Dermis blood vessel endothelial cell (primary cell): ENCODE measurements around the gene AGXT. TPM values are rescaled to one million over a fixed set of nuclear protein-coding genes. Genes with fewer than 3 reads are reported as not detected.
A peak's percentile ranks its signal among the peaks of the same experiment; 100 is the strongest.

Experiments used
- DNase-seq: peaks from one replicate; pipeline ENCODE4 v3.0.0; 2010
- total RNA-seq: library from RNA; depleted of rRNA; stranded (reverse); fragments of >200 nt; gene quantifications from 2 replicates; pipeline ENCODE4 v1.2.3, GENCODE V29; 2014

Gene AGXT
- total RNA-seq, 1 donor from 2014 or later = not detected

- no peak for DNase-seq
Measured at GRCh38 chr2:240899468-240899865, 30.8 kb downstream of the AGXT start.

GRCh38 chr2:240900141-240900860, 31.7 kb downstream of the AGXT start:
- DNase-seq = no peak

GRCh38 chr2:240901986-240902614, 33.5 kb downstream of the AGXT start:
- no peak for DNase-seq

- no peak for DNase-seq
Measured at GRCh38 chr2:240902615-240903041, 34.0 kb downstream of the AGXT start.

- no peak for DNase-seq
Measured at GRCh38 chr2:240903191-240904060, 34.8 kb downstream of the AGXT start.

GRCh38 chr2:240904216-240905175, 35.9 kb downstream of the AGXT start:
- no peak for DNase-seq

- no peak for DNase-seq
Measured at GRCh38 chr2:240905176-240905781, 36.7 kb downstream of the AGXT start.

- DNase-seq = no peak
Measured at GRCh38 chr2:240906141-240906910, 37.7 kb downstream of the AGXT start, which contains the start of gene CROCC2. TSS of gene CROCC2 (plus strand) at chr2:240906336. CDS start at chr2:240906514, 178 bp downstream.

GRCh38 chr2:240906911-240907590, 38.4 kb downstream of the AGXT start:
- DNase-seq = no peak

- DNase-seq = no peak
Measured at GRCh38 chr2:240909216-240909974, 40.8 kb downstream of the AGXT start.

GRCh38 chr2:240911641-240912265, 43.1 kb downstream of the AGXT start:
- no peak for DNase-seq

- DNase-seq = peak; percentile 45
Measured at GRCh38 chr2:240912878-240913809, 44.5 kb downstream of the AGXT start.

GRCh38 chr2:240913810-240914644, 45.4 kb downstream of the AGXT start:
- DNase-seq = peak; percentile 87

GRCh38 chr2:240914645-240915525, 46.3 kb downstream of the AGXT start:
- no peak for DNase-seq

- no peak for DNase-seq
Measured at GRCh38 chr2:240915526-240916341, 47.1 kb downstream of the AGXT start.
